Chondrocyte (in vitro differentiated cells): Measurements from ENCODE around the gene MYO9B. TPM values are rescaled to one million over a fixed set of nuclear protein-coding genes. Genes with fewer than 3 reads are reported as not detected.

Experiments
- DNase-seq: peaks from one replicate; pipeline ENCODE4 v3.0.0; 2021; ENCODE audit warnings: mixed read lengths, low spot score
- H3K27ac Mint-ChIP-seq: one replicate; pipeline ENCODE4 v1.8.0; 2021; ENCODE audit warnings: mild to moderate bottlenecking, moderate library complexity, mixed read lengths; ENCODE audit not compliant: unreplicated experiment
- H3K27me3 Mint-ChIP-seq: 2 replicates; pipeline ENCODE4 v1.8.0; 2021; ENCODE audit warnings: low read depth, mixed read lengths
- H3K36me3 Mint-ChIP-seq: 2 replicates; pipeline ENCODE4 v1.8.0; 2021; ENCODE audit warnings: low read depth, mixed read lengths
- H3K4me1 Mint-ChIP-seq: 2 replicates; pipeline ENCODE4 v1.8.0; 2021; ENCODE audit warnings: low read depth, mild to moderate bottlenecking, mixed read lengths
- H3K4me3 Mint-ChIP-seq: one replicate; pipeline ENCODE4 v1.8.0; 2021; ENCODE audit warnings: mild to moderate bottlenecking, moderate library complexity, mixed read lengths; ENCODE audit not compliant: unreplicated experiment
- H3K9me3 Mint-ChIP-seq: 2 replicates; pipeline ENCODE4 v1.8.0; 2021; ENCODE audit warnings: low read depth, mixed read lengths
- CTCF ChIP-seq: fragments of 200-600 bp; sonication (generic); IDR thresholded peaks from 2 replicates; pipeline ENCODE4 v1.5.0; 2021; ENCODE audit warnings: antibody characterized with exemption, mild to moderate bottlenecking, moderate library complexity
- total RNA-seq: library from RNA; stranded (reverse); gene quantifications from 3 replicates; pipeline ENCODE4 v1.2.1, GENCODE V29; 2021

The MYO9B gene
- total RNA-seq, 1 donor from 2014 or later, result 94.6 TPM

- TF ChIP-seq CTCF, result no peak
- H3K27me3 Mint-ChIP-seq, result no peaks in the 10 kb centered on the region
- peaks cover 48% of the 10 kb centered on the region for H3K4me1 Mint-ChIP-seq
- DNase-seq, result no peak
- peak overlapping the region; percentile 90 for H3K4me3 Mint-ChIP-seq
- H3K9me3 Mint-ChIP-seq, result no peaks in the 10 kb centered on the region
- no peaks in the 10 kb centered on the region for H3K36me3 Mint-ChIP-seq
- peak overlapping the region; percentile 63 for H3K27ac Mint-ChIP-seq
Measured at GRCh38 chr19:17243830-17244617, 168.4 kb downstream of the MYO9B start.

GRCh38 chr19:17244618-17245534 is 169.3 kb downstream of the MYO9B start:
- Mint-ChIP-seq H3K36me3 (no peaks in the 10 kb centered on the region), H3K4me1 (peaks cover 53% of the 10 kb centered on the region), H3K27me3 (no peaks in the 10 kb centered on the region), H3K27ac (peak overlapping the region; percentile 63), H3K4me3 (peak overlapping the region; percentile 90), H3K9me3 (no peaks in the 10 kb centered on the region)
- TF ChIP-seq CTCF, result no peak
- DNase-seq, result no peak

- no peak for TF ChIP-seq CTCF
- peak within 1 kb of the TSS; percentile 90 for H3K4me3 Mint-ChIP-seq
- no peaks in the 10 kb centered on the region for H3K36me3 Mint-ChIP-seq
- H3K9me3 Mint-ChIP-seq, result no peaks in the 10 kb centered on the region
- DNase-seq, result no peak
- peak within 1 kb of the TSS; percentile 88 for H3K27ac Mint-ChIP-seq
- H3K27me3 Mint-ChIP-seq, result no peaks in the 10 kb centered on the region
- peaks cover 53% of the 10 kb centered on the region for H3K4me1 Mint-ChIP-seq
Measured at GRCh38 chr19:17245535-17245984, 170.0 kb downstream of the MYO9B start, which contains the start of gene NR2F6. NR2F6 (minus strand) TSS chr19:17245919; CDS start chr19:17245220, 699 bp downstream.

- no peaks in the 10 kb centered on the region for H3K27me3 Mint-ChIP-seq
- no peak overlapping the region for H3K27ac Mint-ChIP-seq
- peaks cover 43% of the 10 kb centered on the region for H3K4me1 Mint-ChIP-seq
- no peaks in the 10 kb centered on the region for H3K9me3 Mint-ChIP-seq
- no peak for DNase-seq
- peak overlapping the region; percentile 81 for H3K4me3 Mint-ChIP-seq
- TF ChIP-seq CTCF, result no peak
- no peaks in the 10 kb centered on the region for H3K36me3 Mint-ChIP-seq
Measured at GRCh38 chr19:17246681-17247425, 171.3 kb downstream of the MYO9B start.
